GM19397 (cell line): ENCODE data around the gene CCDC136.

Experiments
- ATAC-seq: cut with Tn5 transposase; IDR thresholded peaks from one replicate; pipeline ENCODE4 v1.9.1; 2021; ENCODE audit warnings: mild to moderate bottlenecking, moderate library complexity; ENCODE audit not compliant: unreplicated experiment

The CCDC136 gene

DNA sequence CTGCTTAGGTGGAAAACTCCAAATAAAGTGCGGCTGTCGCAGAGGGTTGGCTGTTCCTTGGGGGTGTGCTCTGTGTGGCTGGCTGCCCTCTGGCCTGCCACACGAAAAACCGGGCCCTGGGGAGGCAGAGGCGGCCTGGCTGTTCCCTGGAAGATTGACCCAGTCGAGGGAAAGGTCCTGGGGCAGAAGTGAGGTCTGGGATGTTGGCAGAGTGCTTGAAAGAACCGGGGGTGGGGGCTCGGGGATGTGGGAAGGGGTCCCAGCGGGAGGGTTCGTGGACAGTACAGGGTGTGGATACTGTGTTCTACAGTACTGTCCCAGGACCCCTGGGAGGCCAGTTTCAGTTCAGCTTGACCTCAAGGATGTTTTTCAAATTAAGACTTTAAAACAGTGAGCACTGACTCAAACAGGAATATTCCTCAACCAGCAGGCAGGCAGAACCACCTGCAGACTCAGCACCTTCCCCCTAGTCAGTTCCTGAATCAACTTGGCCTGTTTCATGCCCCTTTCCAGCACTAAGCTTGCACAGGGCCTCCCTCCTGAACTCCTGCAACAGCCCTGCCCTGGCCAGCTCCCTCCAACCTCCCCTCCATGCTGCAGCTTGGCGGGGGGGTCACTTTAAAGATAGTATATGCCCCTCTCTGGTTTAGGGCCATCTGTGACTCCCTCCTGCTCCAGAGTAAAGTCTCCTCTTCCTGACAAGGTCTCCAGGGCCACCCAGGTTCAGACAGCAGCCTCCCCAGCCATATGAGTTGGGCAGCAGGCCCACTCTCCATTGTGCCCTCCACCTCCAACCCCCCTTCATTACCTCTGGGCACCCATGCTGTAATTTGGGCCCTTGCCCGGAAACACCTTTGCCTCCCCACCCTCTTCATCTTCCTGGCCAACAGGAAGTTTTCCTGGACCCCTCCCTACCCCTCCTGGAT, 67.7 kb downstream of the CCDC136 start:
- ATAC-seq = no peak

DNA sequence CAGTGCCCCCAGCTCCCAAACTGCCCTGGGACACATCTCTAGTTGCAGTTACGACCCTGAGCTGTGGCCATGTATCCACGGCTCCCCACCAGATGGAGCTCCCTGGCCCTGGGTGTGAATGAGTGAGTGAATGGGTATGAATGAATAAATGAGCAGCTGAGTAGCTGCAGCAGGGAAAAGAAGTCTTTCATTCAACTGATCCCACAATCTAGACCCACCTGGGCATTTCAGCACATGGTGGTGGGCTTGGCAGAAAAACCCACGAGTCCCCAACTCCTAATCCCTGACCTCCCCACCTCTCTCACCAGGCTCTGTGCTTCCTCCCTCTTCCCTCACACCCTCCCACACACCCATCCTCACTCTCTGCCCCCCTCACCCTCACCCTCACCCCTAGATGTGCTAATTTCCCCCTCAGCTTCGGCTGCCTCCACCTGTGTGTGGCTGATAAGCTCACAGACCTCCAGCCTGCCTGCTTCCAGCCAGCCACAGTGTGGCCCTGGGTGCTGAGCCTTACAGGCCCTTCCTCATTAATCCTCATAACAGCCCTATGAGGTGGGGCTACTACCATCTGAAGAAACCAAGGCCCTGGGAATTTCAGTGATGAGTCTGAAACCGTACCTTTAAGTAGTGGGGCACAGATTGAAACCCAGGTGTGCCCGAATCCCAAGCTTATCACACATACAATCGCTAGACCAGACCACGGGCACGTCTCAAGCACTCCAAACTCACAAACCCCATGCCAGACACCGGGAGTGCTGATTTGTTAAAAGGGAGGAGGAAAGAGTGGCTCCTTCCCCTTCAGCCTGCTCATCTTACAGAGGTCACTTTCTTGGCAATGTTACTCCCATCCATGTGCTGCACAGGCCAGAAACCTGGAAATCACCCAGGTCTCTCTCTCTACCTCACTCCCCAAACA, 68.6 kb downstream of the CCDC136 start:
- no peak for ATAC-seq

DNA sequence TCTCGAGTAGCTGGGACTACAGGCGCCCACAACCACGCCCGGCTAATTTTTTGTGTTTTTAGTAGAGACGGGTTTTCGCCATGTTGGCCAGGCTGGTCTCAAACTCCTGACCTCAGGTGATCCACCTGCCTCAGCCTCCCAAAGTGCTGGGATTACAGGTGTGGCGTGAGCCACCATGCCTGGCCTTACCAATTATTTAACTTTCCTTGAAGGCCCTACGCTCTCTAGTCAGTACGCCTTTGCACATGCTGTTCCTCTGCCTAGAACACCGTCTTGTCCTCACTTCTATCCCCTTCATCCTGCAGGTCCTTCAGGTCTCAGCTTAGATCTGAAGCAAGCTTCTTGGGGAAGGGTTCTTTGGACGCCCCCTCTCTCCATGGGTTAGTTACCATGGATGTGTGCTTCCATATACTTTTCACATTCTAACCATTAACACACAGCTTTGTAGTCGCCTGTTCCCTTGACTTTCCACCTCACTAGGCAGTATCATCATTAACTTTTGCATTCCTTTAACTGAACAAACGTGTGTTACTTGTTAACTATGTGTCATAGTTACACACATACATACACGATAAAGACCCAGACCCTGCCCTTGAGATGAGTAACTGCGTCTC, 70.3 kb downstream of the CCDC136 start:
- no peak for ATAC-seq

DNA sequence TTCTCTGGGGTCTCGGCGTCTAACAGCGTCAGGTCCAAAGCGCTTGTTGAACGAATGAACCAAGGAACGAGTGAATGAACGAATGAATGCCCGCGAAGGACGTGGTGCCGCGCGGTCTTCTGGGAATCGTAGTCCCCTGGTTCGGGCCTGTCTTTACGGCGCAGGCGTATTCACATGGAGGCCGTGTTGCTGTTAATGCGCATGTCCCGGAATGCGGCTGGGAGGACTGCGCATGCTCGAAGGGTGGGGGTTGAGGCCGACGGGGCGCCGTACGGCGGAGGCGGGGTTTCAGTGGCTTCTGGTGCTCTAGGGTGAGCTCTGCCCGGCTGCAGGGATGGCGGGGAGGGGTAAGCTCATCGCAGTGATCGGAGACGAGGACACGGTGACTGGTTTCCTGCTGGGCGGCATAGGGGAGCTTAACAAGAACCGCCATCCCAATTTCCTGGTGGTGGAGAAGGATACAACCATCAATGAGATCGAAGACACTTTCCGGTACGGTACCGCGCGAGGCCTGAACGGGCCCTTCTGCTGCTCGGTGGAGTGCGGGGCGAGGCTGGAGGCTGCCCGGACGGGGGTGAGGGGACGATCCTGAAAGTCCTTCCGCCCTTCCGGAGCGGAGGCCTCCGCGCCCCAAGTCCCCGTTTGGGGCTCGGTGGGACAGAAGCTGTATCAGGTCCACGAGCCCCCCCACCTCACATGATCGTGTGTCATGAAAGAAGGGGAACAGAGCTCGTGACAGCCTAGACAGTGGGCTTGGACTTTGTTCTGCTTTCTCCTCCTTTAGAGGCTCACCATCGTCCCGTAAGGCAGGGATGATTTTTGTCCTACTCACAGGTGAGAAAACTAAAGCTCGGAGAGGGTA, 71.0 kb downstream of the CCDC136 start, which contains the start of gene ATP6V1F:
ATP6V1F (plus strand) TSS at position 286 of the 862 bp plus-strand sequence; CDS start at position 335, 49 bp downstream.
- ATAC-seq = peak; percentile 85

DNA sequence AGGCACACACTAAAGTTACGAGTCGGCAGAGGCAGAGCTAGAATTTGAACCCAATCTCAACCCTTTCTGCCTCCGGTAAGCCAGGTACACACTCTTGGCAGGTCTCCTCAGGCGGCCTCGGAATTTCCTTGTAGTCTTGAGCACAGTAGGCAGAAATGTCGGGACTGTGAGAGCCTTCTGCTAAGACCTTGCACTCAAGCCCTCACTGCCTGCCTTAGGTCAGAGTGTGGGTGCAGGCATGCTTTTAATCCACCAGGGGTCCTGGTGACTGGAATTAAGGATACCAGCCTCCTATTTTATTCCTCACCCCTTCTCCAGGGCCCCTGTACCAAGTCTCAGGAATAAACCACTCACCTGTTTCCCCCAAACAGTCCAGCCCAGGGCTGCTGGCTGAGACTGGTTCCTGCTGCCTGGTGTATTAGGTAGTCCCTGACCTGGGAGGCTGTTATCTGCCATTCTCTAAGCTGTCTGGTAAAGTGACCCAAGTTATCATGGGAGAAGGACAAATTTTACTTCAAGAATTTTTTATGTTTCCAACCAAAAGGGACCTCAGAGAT, 71.7 kb downstream of the CCDC136 start:
- peak; percentile 32 for ATAC-seq

DNA sequence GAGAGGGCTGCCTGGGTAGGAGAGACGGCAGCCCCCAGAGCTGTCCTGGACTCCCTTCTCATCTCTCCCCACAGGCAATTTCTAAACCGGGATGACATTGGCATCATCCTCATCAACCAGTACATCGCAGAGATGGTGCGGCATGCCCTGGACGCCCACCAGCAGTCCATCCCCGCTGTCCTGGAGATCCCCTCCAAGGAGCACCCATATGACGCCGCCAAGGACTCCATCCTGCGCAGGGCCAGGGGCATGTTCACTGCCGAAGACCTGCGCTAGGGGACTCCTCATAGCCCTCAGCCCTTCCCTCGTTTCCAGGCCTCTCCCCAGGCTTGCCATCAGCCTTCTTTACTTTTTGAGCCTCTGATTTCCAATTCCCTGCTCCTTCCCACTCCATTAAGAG, 73.5 kb downstream of the CCDC136 start:
- no peak for ATAC-seq

DNA sequence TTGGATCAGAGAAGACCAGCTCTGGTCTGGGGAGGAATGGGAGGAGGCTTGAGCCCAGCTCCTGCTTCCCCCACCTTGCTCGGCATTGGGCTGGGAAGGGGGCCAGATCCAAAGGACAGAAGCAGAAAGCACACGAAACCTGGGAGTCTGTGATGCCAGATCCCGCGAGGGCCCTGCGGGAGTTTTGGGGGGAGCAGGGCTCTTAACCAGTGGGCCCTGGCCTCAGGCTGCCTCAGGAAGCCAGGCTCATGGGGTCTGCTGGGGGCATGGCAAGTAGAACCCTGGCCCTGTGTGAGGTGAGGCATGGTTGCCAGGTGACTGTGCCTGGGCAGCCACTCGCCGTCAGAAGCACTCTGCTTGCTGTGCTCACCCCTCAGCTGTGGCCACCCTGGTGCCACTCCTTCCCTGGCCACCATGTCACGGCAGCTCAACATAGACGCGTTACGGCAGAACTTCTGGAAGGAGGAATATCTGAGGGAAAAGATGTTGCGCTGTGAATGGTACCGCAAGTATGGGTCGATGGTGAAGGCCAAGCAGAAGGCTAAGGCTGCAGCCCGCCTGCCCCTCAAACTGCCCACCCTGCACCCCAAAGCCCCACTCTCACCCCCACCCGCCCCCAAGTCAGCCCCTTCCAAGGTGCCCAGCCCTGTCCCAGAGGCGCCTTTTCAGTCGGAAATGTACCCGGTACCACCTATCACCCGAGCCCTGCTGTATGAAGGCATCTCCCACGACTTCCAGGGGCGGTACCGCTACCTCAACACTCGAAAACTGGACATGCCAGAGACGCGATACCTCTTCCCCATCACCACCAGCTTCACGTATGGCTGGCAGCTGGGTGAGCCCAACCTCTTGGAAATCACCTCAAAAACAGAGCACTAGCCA, 74.5 kb downstream of the CCDC136 start:
- ATAC-seq = no peak

DNA sequence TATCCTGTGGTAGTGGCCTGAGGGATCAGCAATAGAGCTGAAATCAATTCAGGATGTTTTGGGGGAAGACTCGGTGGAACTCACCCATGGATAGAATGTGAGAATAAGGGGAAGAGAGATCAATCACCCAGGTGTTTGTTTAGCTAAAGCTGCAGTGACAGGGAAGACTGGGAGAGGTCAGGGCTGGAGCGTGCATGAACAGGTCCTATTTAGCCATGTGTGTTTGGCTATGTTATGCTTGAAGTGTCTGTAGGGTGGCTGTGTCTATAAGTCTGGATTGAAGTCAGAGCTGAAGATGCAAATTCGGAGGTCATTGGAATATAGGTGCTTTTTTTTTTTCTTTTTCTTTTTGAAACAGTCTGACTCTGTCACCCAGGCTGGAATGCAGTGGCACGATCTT, 75.5 kb downstream of the CCDC136 start:
- ATAC-seq = no peak

DNA sequence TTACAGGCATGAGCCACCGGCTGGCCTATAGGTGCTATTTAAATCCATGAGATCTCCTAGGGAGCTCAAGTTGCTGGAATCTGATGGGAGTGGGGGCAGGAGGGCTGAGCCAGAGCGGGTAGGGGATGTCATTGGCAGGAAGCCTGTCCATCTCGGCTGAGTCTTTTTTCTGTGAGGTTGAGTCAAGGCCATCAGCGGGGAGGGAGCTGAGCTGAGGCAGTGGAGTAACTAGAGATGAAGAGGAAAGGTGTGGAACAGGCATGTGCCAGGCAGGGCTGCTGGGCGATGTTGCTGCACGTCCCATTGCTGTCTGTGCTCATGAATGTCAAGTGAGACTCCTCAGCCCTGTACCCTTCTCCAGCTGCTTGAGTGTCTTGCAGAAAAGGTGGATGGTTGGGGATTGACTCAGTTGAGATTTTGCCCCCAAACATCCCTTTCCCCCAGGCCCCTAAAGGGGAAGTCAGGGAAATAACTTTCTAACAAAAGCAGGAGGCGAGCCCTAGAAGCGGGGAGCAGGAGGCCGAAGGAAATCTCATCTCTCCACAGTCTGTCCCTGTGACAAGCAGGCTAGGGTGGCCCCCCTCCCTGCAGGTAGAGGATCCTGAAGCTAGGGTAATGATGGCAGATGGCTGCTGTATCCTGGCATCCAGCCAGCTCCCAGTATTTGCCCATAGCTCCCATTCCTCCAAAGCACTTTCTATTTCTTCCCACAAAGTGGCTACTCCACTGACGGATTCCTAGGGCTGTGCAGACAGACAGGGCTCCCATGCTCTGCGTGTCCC, 76.3 kb downstream of the CCDC136 start:
- ATAC-seq = no peak

DNA sequence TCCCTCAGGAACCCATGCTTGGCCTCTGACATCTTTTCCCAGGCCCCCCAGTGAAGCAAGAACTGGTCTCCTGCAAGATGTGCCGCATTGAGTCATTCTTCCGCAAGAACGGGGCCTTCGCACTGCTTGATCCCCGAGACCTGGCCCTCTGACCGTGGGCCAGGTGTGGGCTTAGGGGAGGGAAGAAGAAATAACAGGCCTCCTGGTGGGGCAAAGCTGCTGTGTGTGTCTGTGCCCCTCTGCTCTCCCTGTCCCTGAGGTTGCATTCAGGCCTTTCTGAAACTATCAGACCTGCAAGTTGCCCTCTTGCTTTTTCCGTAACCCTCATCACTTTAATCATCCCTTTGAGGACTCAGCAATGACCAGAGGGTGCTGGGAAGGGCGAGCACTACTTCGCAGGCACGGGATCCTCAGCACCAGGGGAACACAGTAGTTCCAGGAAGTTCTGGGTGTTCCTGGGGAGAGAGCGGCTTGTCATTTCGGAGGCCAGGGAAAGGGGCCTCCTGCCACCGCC, 76.9 kb downstream of the CCDC136 start:
- ATAC-seq = no peak

DNA sequence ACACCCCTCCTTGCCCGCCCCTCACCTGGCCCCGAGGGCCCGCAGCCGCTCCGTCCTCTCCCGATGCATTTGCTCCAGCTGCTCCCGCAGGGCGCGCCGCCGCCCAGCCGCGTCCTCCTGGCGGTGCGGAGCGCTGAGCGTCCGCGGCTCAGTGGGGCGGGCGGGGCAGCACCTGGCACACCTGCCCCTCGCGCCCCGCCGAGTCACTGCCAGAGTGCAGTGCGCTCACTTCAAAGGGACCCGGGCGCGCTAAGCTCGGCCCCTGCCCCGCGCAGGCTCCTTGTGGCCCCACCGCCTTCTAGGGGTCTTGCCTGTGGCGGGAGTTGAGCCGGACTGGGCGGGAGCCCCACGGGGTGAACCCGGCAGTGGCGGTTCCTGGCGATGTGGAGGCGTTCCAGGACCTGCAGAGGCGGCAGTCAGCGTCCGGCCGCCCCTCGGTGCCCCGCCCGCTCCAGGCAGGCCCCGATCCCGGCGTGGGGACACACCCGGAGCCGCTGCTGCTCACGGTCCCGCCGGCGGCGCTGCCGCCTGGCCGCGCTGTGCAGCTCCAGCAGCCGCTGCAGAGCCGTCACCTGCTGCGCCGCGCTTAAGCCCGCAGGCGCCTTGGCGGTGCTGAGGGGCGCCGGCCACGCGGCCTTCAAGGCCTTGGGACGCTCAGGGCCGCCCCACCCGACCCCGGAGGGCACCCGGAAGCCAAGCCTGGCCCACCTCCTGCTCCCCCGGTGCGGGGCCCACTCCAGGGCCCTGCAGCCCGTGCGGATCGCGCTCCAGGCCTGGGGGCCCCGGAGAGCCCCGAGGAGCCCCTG, 77.6 kb downstream of the CCDC136 start:
- peak; percentile 69 for ATAC-seq

DNA sequence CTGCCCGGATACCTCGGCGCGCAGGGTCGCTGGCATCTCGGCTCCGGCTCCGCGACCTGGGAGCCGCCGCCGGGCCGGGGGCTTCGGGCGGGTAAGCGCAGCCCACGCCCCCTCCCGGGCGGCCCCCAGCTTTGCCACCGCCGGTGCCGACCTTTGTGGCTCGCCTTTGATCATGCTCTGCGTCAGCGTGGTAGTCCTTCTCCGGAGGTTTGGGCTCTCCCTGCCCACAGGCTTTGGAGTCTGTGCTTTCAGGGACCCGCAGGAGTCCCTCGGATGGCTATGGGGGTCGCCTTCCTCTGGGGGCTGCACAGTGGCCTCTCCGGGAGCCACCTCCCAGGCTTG, 78.1 kb downstream of the CCDC136 start:
- ATAC-seq = peak; percentile 12

DNA sequence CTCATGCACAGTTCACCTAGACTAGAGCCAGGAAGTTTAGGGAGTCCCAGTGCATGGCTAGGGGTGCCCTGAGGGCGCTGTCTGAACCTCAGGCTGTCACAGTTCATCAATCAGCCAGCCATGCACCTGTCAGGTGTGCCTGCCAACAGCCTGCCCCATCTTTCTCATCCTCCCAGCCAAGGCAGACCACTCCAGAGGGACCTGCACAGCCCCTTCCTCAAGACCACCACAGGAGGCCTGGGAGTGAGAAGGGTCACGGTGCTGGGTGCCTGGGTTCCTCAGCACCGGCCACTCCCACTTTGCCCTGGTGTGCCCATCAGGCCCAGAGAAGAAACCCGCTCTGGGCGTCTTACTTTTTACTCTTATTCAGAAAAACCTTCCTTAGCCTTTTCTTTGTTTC, 79.3 kb downstream of the CCDC136 start:
- ATAC-seq = no peak
